ENCODE measurements around the gene OR56A3. TPM values are rescaled to one million over a fixed set of nuclear protein-coding genes. Genes with fewer than 3 reads are reported as not detected.
A peak's percentile ranks its signal among the peaks of the same experiment; 100 is the strongest.

OR56A3 gene
- total and polyA plus RNA-seq, 2 of the 4 experiments (the other 2 are of a cell fraction) = not detected

- CTCF ChIA-PET = no interaction called here
- no peaks in the 10 kb centered on the region for H3K79me1 ChIP-seq (ENCODE audit: low read depth in 1 of 2, low read length in 2 of 2)
- H3K27me3 ChIP-seq (ENCODE audit: control insufficient read depth, insufficient read depth, low read length) = no peaks in the 10 kb centered on the region
- no peaks in the 10 kb centered on the region for H3K4me1 ChIP-seq (ENCODE audit: control insufficient read depth, insufficient read depth, low read length)
- no peak overlapping the region for H3K4ac ChIP-seq (ENCODE audit: low read depth, low read length)
- intact Hi-C loops (cut with micrococcal nuclease) = no loop called here
- H2BK15ac ChIP-seq (ENCODE audit: low read depth, low read length) = no peak overlapping the region
- no peak overlapping the region for H3K4me2 ChIP-seq (ENCODE audit: low read depth, low read length)
- H3K36me3 ChIP-seq (ENCODE audit: control insufficient read depth, insufficient read depth, low read length) = no peaks in the 10 kb centered on the region
- H3K9ac ChIP-seq (ENCODE audit: low read depth, low read length) = no peak overlapping the region
- no peaks in the 10 kb centered on the region for H4K20me1 ChIP-seq (ENCODE audit: insufficient read depth, low read length)
- no peak overlapping the region for H3K23ac ChIP-seq (ENCODE audit: low read depth, low read length)
- dilution Hi-C loops (cut with HindIII; ENCODE audit: low sequenced_read_pairs, unreplicated experiment) = no loop called here
- in situ Hi-C loops (cut with MboI; ENCODE audit: low sequenced_read_pairs) = no loop called here
- POLR2A ChIA-PET (ENCODE audit: unreplicated experiment) = no interaction called here
- H3K9me3 ChIP-seq (ENCODE audit: control insufficient read depth, insufficient read depth, low read length) = peaks cover 46% of the 10 kb centered on the region
- H3K4me3 ChIP-seq (ENCODE audit: insufficient read depth, low read depth, low read length) = no peak overlapping the region
- TF ChIP-seq MAFK (IDR thresholded peaks at IDR 0.05; ENCODE audit: low read depth, low read length) = peak; percentile 84
- no peak for TF ChIP-seq RFX5 (IDR thresholded peaks at IDR 0.05; ENCODE audit: low read depth, low read length)
- TF ChIP-seq ELK1 (IDR thresholded peaks at IDR 0.05; ENCODE audit: borderline replicate concordance, low read depth, low read length) = no peak
- ATAC-seq (ENCODE audit: low read depth) (no peak), DNase-seq (no peak)
- H4K8ac ChIP-seq (ENCODE audit: low read depth in 2 of 2, low read length in 2 of 2) = no peak overlapping the region
- no peak overlapping the region for H4K91ac ChIP-seq (ENCODE audit: insufficient read depth, low read depth, low read length)
- H3K14ac ChIP-seq (replicated peaks; ENCODE audit: low read depth, low read length) = no peak overlapping the region
- BruUV-seq (replicated peaks) = no TSS peak
- no peak overlapping the region for H2BK20ac ChIP-seq (ENCODE audit: low read depth, low read length)
- H3K18ac ChIP-seq (ENCODE audit: low read depth, low read length) = no peak overlapping the region
- H3K27ac ChIP-seq (ENCODE audit: insufficient read depth, low read length) = no peak overlapping the region
- no peak overlapping the region for H3K56ac ChIP-seq (ENCODE audit: extremely low read depth, insufficient read depth, low read length)
- H2AK5ac ChIP-seq (ENCODE audit: low read depth, low read length) = no peak overlapping the region
- WGBS, 2 experiments (ENCODE audit: extremely low coverage in 2 of 2, insufficient read length in 1 of 2) = 91% methylated on average over 16 of the region's 17 CpGs; no CpG with 5 or more reads in 1 of the 2 experiments
- no peak overlapping the region for H2BK5ac ChIP-seq (ENCODE audit: low read depth, low read length, poor library complexity, severe bottlenecking)
- no peak overlapping the region for H2AFZ ChIP-seq (replicated peaks; ENCODE audit: low read length, poor library complexity)
- H4K5ac ChIP-seq (ENCODE audit: low read depth, low read length) = no peak overlapping the region
- no peak overlapping the region for H2AK9ac ChIP-seq (replicated peaks; ENCODE audit: low read depth, low read length, poor library complexity)
- H2BK120ac ChIP-seq (ENCODE audit: low read depth, low read length) = no peak overlapping the region
- H3K9me1 ChIP-seq (ENCODE audit: insufficient read depth, low read length) = no peaks in the 10 kb centered on the region
These were observed 13.8 kb upstream of the OR56A3 start for GRCh38 chr11:5928271-5928670.
